Body of pancreas (tissue), 4 donors: ENCODE results near the gene MYBPC3. TPM values are rescaled to one million over a fixed set of nuclear protein-coding genes. Genes with fewer than 3 reads are reported as not detected.

ENCODE experiments used
- ATAC-seq: fragments of 150-250 bp; one replicate; pipeline ENCODE4 v1.9.1; 2016
- DNase-seq, 4 donors: peaks; one replicate each; pipeline ENCODE4 v3.0.0-alpha.2; 2019
- H3K27ac ChIP-seq, 4 donors: fragments of 200-600 bp; sonication (generic); 1 replicate in 3 of 4; 2 replicates in 1 of 4; pipeline versions ENCODE4 v1.5.1 to v1.6.1; 2016 to 2019; ENCODE audit warnings: mild to moderate bottlenecking in 1 of 4, mixed read lengths in 1 of 4, moderate library complexity in 1 of 4
- H3K27me3 ChIP-seq, 2 donors: fragments of 200-600 bp; sonication (generic); one replicate each; pipeline ENCODE4 v1.6.0; 2016; ENCODE audit warnings: mild to moderate bottlenecking in 1 of 2
- H3K36me3 ChIP-seq, 2 donors: fragments of 200-600 bp; sonication (generic); replicated peaks in 1 of 2; 2 replicates each; pipeline ENCODE4 v1.5.1; 2016; ENCODE audit warnings: low read depth in 2 of 2; ENCODE audit not compliant: insufficient read depth in 1 of 2
- H3K4me1 ChIP-seq: fragments of 200-600 bp; sonication (generic); one replicate; pipeline ENCODE4 v1.6.0; 2016
- H3K4me3 ChIP-seq, 2 donors: fragments of 200-600 bp; sonication (generic); 1 replicate in 1 of 2; 2 replicates in 1 of 2; pipeline ENCODE4 v1.5.1; 2016 to 2019
- H3K9me3 ChIP-seq, 3 donors: fragments of 200-600 bp; sonication (generic); 1 replicate in 2 of 3; 2 replicates in 1 of 3; pipeline ENCODE4 v1.5.1; 2016
- POLR2A ChIP-seq, 3 donors: fragments of 450-650 bp; IDR thresholded peaks; one replicate each; pipeline ENCODE4 v1.6.1; 2016; ENCODE audit warnings: antibody characterized with exemption in 3 of 3, mild to moderate bottlenecking in 2 of 3
- WGBS, 2 donors: methylation state at CpG; one replicate each; pipeline ENCODE4 v1.1.5; 2017; 5-methylcytosine and 5-hydroxymethylcytosine counted together
- intact Hi-C: fragments of 100-400 bp; cut with DNase I; formaldehyde crosslinking; loops from one replicate; pipeline ENCODE4 v1.15.1; 2023
- total RNA-seq, 2 donors: library from RNA; depleted of rRNA; stranded (reverse); fragments of >200 nt; gene quantifications; one replicate each; pipeline ENCODE4 v1.1.0, GENCODE V29; 2016
- TF ChIP-seq, protein P1 (sequence below), 7 experiments: fragments of 450-650 bp in 4 of 7; fragments of 200-600 bp in 3 of 7; sonication (generic) in 3 of 7; IDR thresholded peaks; one replicate each; pipeline ENCODE4 v1.5.1; 2016 to 2019; ENCODE audit warnings: antibody characterized with exemption in 7 of 7

MYBPC3 gene
- total RNA-seq, 2 donors from 2014 or later, result not detected

DNA sequence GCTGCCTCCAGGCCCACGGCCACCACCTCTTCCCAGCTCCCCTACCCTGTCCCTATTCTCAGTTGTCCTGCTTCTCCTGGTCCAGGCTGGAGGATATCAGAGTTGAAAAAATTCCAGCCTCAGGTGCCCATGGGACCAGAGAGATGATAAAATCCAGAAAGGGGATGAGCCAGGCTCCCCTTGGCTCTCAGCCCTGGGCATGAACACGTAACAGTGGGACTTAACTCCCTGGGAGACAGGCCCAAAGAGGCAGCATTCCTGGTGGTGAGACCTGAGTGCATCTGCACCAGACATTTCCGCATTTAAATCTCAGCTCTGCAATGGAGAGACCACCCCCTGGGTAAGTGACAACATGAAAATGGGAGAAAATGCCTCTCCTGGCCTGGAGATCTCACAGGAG is 45.5 kb upstream of the MYBPC3 start:
- no peak for TF ChIP-seq POLR2A (IDR thresholded peaks at IDR 0.05)
- TF ChIP-seq, protein P1, sequence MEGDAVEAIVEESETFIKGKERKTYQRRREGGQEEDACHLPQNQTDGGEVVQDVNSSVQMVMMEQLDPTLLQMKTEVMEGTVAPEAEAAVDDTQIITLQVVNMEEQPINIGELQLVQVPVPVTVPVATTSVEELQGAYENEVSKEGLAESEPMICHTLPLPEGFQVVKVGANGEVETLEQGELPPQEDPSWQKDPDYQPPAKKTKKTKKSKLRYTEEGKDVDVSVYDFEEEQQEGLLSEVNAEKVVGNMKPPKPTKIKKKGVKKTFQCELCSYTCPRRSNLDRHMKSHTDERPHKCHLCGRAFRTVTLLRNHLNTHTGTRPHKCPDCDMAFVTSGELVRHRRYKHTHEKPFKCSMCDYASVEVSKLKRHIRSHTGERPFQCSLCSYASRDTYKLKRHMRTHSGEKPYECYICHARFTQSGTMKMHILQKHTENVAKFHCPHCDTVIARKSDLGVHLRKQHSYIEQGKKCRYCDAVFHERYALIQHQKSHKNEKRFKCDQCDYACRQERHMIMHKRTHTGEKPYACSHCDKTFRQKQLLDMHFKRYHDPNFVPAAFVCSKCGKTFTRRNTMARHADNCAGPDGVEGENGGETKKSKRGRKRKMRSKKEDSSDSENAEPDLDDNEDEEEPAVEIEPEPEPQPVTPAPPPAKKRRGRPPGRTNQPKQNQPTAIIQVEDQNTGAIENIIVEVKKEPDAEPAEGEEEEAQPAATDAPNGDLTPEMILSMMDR (IDR thresholded peaks at IDR 0.05), result no peak
- no peak for ATAC-seq
- 86 to 95% methylated on average over 3 of the region's 3 CpGs for WGBS, 2 donors
- DNase-seq, result no peak
- intact Hi-C loops, result no loop called here
- Histone ChIP-seq H3K36me3 (no peaks in the 10 kb centered on the region), H3K9me3 (no peaks in the 10 kb centered on the region), H3K27ac (no peak overlapping the region), H3K4me1 (peaks cover 16% of the 10 kb centered on the region), H3K27me3 (no peaks in the 10 kb centered on the region), H3K4me3 (no peak overlapping the region)

DNA sequence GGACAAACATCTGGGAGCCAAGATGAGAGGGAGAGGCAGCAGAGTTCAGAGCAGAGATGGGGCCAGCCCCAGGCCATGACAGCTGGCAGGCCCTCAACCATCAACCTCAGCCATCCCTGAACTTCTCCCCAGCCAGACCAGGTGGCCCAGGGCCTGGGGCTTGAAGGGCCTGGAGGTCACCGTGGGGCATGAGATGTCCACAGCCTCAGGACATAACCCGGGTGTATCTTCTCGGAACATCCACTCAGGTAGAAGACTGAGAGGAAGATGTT is 43.5 kb upstream of the MYBPC3 start:
- DNase-seq, result no peak
- no peaks in the 10 kb centered on the region for H3K27me3 ChIP-seq
- no peak overlapping the region for H3K4me3 ChIP-seq
- TF ChIP-seq, protein P1 (IDR thresholded peaks at IDR 0.05), result no peak
- no peak for TF ChIP-seq POLR2A (IDR thresholded peaks at IDR 0.05)
- intact Hi-C loops, result no loop called here
- ATAC-seq, result no peak
- no peaks in the 10 kb centered on the region for H3K9me3 ChIP-seq
- H3K27ac ChIP-seq, result peak overlapping the region in 1 of 4 donors; percentile 83
- 72 to 87% methylated on average over 3 of the region's 3 CpGs for WGBS, 2 donors
- H3K36me3 ChIP-seq, result no peaks in the 10 kb centered on the region
- peaks cover 14% of the 10 kb centered on the region for H3K4me1 ChIP-seq

DNA sequence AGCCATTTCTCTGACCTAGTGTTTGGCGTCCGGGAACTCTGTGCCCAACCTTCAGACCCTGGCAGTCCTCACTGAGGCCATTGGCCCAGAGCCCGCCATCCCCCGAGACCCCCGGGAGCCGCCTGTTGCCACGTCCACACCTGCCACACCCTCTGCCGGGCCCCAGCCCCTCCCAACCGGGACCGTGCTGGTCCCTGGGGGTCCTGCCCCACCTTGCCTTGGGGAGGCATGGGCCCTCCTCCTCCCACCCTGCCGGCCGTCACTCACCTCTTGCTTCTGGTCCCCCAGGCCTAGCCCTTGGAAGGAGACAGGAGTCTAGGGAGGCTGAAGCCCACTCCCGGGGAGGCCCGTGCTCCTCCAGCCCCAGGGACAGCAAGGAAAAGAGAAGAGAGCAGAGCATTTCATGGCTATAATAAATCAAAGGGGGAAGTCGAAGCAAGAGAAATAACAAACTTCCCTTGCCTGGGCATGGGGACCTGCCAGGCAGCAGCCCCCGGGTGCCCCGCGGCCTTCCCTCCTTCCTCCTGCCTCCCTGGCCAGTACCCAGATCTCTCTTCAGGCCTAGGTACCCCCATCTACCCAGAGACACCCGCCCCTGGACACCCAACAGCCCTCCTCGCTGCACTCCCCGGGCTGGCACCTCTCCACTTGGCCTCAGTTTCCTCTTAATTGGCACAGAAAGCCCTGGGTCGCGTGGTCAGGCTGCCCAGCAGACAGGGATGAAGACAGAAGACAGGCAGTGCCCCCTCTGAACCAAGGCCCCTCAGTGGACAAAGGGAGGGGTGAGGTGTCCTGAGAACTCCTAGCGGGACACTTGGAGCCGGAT is 42.9 kb upstream of the MYBPC3 start:
- TF ChIP-seq, protein P1 (IDR thresholded peaks at IDR 0.05), result no peak
- TF ChIP-seq POLR2A (IDR thresholded peaks at IDR 0.05), result no peak

DNA sequence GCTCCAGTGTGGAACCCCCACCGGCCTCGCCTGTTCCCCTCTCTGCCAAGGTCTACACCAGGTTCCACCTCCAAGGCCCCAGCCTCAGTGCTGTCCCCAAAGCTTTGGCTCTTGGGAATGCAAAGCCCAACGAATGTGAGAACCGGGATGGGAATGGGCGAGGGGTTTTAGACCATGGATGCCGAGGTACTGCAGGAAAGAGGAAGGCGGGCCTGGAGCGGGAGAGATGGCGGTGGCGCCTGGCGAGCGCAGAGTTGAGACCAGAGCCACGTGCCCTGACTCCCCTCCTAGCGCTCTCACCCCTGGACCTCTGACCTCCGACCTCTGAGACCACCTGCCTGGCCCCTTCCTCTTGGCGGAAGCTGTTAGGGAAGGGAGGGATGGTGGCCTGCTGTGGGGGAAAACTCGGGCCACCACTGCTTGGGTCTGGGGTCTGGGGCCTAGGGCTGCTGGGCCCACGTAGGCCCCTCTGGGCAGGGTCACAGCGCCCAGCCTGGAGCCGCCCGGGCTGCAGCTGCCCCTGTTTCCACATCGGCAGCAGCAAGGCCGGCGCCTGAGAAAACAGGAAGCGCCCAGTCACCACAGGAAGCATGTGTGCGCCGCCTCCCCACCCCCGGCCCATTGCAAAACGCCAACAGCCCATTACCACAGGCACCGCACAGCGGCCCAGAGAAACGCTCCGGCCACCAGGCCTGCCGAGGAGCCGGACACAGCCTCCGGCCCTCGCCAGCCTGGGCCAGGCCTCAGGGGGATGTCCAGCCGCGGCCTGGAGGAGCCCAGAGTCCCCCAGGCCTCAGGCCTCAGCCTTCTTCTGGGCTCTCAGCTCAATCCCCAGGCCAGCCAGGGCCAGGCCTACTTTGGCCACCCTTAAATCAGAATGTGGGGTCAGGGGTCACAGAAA is 42.1 kb upstream of the MYBPC3 start:
- peaks cover 3% of the 10 kb centered on the region for H3K4me1 ChIP-seq
- H3K9me3 ChIP-seq, result no peaks in the 10 kb centered on the region
- 75 to 86% methylated on average over 15 to 37 of the region's 39 CpGs for WGBS, 2 donors
- H3K36me3 ChIP-seq, result no peaks in the 10 kb centered on the region
- ATAC-seq (peak; percentile 11), DNase-seq (peak in 1 of 4 donors; percentile 73)
- no peak overlapping the region for H3K4me3 ChIP-seq
- H3K27me3 ChIP-seq, result no peaks in the 10 kb centered on the region
- peak overlapping the region in 2 of 4 donors; percentile 55 to 83 for H3K27ac ChIP-seq
- intact Hi-C loops, result no loop called here
- TF ChIP-seq, protein P1 (IDR thresholded peaks at IDR 0.05), result no peak
- TF ChIP-seq POLR2A (IDR thresholded peaks at IDR 0.05), result peak in 2 of 3 donors; percentile 18 to 46

More for the DNA sequence above, 42.9 kb upstream of the MYBPC3 start:
- Histone ChIP-seq H3K36me3 (no peaks in the 10 kb centered on the region), H3K27ac (peak overlapping the region in 2 of 4 donors; percentile 55 to 83), H3K27me3 (no peaks in the 10 kb centered on the region), H3K4me1 (peaks cover 8% of the 10 kb centered on the region), H3K9me3 (no peaks in the 10 kb centered on the region), H3K4me3 (no peak overlapping the region)
- intact Hi-C loops, result no loop called here
- 69 to 86% methylated on average over 20 to 25 of the region's 25 CpGs for WGBS, 2 donors
- DNase-seq (no peak), ATAC-seq (no peak)
